ENCODE measurements around the gene ZNF354B.

GRCh38 chr5:178832618-178833201 is 27.0 kb upstream of the ZNF354B start:
- TF ChIP-seq CTCF (IDR thresholded peaks at IDR 0.05): no peak
- no peak for TF ChIP-seq POLR2AphosphoS5 (IDR thresholded peaks at IDR 0.05; ENCODE audit: insufficient read depth in 1 of 2, low read depth in 1 of 2)
- TF ChIP-seq POLR2A (IDR thresholded peaks at IDR 0.05): no peak
